GM18951 (cell line): ENCODE measurements around the gene SARDH.
"Not testable (repeated sequence)": the region's sequence is repeated elsewhere in the genome, so short reads cannot be mapped to it uniquely, and the experiment has no call there.

Experiments
- POLR2A ChIP-seq: IDR thresholded peaks from 4 replicates; pipeline ENCODE4 v1.6.1; 2011; ENCODE audit warnings: mild to moderate bottlenecking; ENCODE audit not compliant: insufficient read length, insufficient read depth; ENCODE audit errors: extremely low read depth
- in situ Hi-C: fragments of 300-500 bp; cut with MboI; formaldehyde crosslinking; loops from one replicate; pipeline ENCODE4 v1.12.0; 2022; ENCODE audit warnings: low sequenced_read_pairs, mixed read lengths, inconsistent platforms; ENCODE audit not compliant: unreplicated experiment

The SARDH gene

GRCh38 chr9:133637451-133638055 is 100.6 kb downstream of the SARDH start:
- TF ChIP-seq POLR2A = no peak
- in situ Hi-C loops = no loop called here

GRCh38 chr9:133636902-133637301 is 101.2 kb downstream of the SARDH start:
- no peak for TF ChIP-seq POLR2A
- in situ Hi-C loops = no loop called here

- TF ChIP-seq POLR2A = no peak
- in situ Hi-C loops = no loop called here
Measured at GRCh38 chr9:133635533-133636531, 102.3 kb downstream of the SARDH start, which contains the start of gene DBH. TSS of gene DBH (plus strand) at chr9:133636363. CDS start at chr9:133636372, 9 bp downstream.

- no peak for TF ChIP-seq POLR2A
- in situ Hi-C loops = no loop called here
Measured at GRCh38 chr9:133635098-133635497, 103.1 kb downstream of the SARDH start.

GRCh38 chr9:133634081-133634691 is 104.0 kb downstream of the SARDH start:
- in situ Hi-C loops = no loop called here
- no peak for TF ChIP-seq POLR2A

- in situ Hi-C loops = no loop called here
- no peak for TF ChIP-seq POLR2A
Measured at GRCh38 chr9:133633681-133634080, 104.5 kb downstream of the SARDH start.

- in situ Hi-C loops = no loop called here
- TF ChIP-seq POLR2A = no peak
Measured at GRCh38 chr9:133632806-133633680, 105.1 kb downstream of the SARDH start.

- in situ Hi-C loops = no loop called here
- TF ChIP-seq POLR2A = no peak
Measured at GRCh38 chr9:133631111-133631510, 107.0 kb downstream of the SARDH start.

GRCh38 chr9:133629221-133630110 is 108.7 kb downstream of the SARDH start:
- in situ Hi-C loops = no loop called here
- no peak for TF ChIP-seq POLR2A

GRCh38 chr9:133628766-133629165 is 109.4 kb downstream of the SARDH start:
- in situ Hi-C loops = no loop called here
- no peak for TF ChIP-seq POLR2A

GRCh38 chr9:133627341-133627740 is 110.8 kb downstream of the SARDH start:
- no peak for TF ChIP-seq POLR2A
- in situ Hi-C loops = no loop called here

- in situ Hi-C loops = not testable (repeated sequence)
Measured at GRCh38 chr9:133626008-133626407, 112.1 kb downstream of the SARDH start.

- TF ChIP-seq POLR2A = no peak
- in situ Hi-C loops = no loop called here
Measured at GRCh38 chr9:133622555-133622954, 115.6 kb downstream of the SARDH start.
